A375 (cell line): ENCODE measurements around the gene NUP188. TPM values are rescaled to one million over a fixed set of nuclear protein-coding genes. Genes with fewer than 3 reads are reported as not detected.

ENCODE experiments used
- total RNA-seq: library from RNA; depleted of rRNA; stranded (reverse); fragments of >200 nt; shearing (Covaris generic); gene quantifications from 2 replicates; pipeline ENCODE4 v1.2.3, GENCODE V29; 2014; rRNA removed

NUP188 gene, protein sequence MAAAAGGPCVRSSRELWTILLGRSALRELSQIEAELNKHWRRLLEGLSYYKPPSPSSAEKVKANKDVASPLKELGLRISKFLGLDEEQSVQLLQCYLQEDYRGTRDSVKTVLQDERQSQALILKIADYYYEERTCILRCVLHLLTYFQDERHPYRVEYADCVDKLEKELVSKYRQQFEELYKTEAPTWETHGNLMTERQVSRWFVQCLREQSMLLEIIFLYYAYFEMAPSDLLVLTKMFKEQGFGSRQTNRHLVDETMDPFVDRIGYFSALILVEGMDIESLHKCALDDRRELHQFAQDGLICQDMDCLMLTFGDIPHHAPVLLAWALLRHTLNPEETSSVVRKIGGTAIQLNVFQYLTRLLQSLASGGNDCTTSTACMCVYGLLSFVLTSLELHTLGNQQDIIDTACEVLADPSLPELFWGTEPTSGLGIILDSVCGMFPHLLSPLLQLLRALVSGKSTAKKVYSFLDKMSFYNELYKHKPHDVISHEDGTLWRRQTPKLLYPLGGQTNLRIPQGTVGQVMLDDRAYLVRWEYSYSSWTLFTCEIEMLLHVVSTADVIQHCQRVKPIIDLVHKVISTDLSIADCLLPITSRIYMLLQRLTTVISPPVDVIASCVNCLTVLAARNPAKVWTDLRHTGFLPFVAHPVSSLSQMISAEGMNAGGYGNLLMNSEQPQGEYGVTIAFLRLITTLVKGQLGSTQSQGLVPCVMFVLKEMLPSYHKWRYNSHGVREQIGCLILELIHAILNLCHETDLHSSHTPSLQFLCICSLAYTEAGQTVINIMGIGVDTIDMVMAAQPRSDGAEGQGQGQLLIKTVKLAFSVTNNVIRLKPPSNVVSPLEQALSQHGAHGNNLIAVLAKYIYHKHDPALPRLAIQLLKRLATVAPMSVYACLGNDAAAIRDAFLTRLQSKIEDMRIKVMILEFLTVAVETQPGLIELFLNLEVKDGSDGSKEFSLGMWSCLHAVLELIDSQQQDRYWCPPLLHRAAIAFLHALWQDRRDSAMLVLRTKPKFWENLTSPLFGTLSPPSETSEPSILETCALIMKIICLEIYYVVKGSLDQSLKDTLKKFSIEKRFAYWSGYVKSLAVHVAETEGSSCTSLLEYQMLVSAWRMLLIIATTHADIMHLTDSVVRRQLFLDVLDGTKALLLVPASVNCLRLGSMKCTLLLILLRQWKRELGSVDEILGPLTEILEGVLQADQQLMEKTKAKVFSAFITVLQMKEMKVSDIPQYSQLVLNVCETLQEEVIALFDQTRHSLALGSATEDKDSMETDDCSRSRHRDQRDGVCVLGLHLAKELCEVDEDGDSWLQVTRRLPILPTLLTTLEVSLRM (N-terminal part only)
- 56.5 and 64.3 TPM in 2 replicates for total RNA-seq

DNA sequence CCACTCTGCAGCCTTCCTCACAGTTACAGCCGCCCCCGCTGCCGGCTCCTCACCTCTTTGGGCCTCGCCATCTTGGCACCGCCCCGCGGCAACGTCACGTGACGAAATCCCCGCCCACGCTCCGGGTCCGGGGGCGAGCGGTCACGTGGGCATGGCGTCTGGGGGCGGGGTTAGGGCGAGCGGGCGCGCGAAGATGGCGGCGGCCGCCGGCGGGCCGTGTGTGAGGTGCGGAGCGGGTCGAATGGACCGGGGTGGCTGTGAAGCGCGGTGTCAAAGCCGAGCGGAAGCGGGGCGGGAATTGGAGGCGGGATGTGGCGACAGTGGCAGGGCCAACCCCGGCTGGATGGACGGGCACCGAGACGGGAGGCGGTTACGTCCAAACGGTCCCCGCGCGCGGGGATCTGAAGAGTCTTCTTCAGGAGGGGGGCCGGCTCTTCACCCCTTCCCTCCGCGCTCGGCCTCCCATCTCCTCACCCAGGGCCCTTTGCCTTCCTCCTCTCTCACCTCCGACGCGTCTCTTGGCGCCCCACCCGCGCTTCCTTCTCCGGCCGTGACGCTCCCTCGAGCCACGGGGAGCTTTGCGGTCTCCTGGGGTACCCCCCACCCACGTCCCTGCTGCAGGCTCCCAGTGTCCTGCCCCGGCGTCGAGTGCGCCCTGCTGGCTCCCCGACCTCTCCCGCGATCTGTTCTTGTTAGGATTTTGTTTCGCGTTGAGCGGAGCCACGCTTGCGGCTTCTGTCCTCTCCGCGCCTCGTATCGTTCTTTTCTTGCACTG lies at the start of gene NUP188, which contains the start of gene DOLK:
NUP188 (plus strand) TSS at position 173 of the 775 bp plus-strand sequence; CDS start at position 194, 21 bp downstream.
DOLK (minus strand) TSS at position 77 of the 775 bp plus-strand sequence. CDS start 300 bp downstream, outside the sequence.

DNA sequence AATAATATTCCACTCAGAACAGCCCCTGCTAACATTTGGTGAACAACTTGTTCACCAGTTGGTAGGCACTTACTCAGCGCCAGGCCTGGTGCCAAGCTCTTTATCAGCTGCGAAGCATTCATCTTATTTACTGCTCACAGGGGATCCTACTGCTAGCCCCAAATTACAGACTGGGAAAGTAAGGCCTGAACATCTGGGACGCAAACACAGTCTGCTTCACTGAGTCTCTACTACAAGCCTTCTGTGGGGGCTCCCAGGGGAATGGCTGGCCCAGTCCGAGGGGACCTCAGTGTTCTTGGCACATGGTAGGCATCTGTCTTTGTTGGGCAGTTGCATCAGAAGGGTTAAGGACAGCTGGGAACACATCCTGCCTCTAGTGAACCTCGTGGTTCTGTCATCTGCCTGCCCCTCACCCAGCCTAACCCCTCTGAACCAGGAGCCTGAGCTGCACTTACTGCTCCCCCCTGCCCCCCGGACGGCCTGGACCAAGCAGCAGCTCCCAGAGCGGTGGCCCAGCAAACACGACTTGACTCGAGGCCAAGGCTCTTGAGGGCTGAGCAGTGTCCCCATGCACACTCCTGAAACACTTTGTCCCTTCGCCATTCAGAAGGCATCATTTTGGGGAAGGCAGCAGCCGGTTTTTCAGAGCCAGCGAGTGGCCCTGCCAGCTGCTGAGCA lies 27.0 kb upstream of the NUP188 start, which contains the start of gene PHYHD1:
PHYHD1 (plus strand) TSS at position 602 of the 678 bp plus-strand sequence. CDS start 1,342 bp downstream, outside the sequence.

DNA sequence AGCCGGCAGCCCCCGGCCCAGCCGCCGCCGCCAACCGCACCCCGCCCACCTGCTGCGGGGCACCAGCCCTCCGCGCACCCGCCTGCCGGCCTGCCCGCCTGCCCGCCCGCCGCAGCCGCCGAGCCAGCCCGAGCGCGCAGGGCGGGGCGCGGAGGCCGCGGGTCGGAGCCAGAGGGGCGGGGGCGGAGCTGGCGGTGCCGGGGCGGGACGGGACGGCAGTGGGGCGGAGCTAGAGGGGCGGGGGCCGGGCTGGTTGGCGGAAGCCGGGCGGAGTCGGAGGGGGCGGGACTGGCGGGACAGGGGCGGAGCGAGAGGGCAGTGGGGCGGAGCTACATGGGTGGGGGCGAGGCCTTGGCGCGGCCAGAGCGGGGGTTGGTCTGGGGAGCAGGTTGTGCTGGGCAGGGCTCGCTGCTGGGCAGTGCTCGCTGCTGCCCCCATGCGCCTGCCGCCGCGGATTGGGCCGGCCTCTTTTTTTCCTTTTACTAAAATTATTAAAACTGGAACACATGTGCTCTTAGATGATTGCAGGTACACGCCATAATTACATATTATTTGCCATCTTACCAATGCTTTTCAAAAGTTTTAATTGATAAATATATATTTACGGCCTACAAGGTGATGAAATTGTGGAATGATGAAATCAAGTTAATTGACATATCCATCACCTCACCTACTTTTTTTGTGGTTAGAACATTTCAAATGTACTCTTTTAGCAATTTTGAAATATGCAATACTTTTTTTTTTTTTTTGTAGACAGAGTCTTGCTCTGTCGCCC lies 80.9 kb downstream of the NUP188 start, which contains the start of gene SH3GLB2:
SH3GLB2 (minus strand) TSS at position 140 of the 775 bp plus-strand sequence. CDS start 177 bp downstream, outside the sequence.

DNA sequence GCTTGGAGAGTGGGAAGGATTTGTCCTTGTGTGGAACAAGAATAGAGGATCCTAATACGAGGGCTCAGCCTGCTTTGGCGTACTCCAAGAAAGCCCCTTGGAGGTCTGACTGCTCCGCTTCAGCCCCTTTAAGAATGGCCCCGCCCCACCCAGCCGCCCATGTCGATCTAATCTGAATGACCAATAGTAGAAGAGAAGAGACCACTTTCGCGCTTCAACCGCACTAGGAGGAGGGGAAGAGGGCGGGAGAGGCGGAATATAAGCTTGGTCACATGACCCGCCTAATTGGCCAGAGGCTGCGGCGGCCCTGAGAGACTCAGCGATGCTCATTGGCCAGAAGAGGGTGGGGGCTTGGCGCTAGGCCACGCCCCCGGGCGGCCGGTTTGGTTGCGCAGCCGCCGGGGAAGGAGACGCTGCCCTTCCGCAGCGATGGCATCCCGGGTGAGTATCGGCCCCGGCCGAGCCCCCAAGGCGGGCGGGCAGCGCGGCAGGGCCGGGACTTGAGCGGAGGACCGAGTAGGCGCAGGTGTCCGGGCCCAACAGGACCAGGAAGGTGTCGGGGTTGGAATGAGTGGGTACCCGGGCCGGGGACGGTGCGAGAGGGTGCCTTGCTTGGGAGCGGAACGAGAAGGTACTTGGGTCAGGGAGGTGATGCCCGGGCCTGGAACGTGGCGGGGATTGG lies 88.9 kb downstream of the NUP188 start, which contains the start of gene MIGA2:
MIGA2 (plus strand) TSS at position 386 of the 682 bp plus-strand sequence. CDS start 3,969 bp downstream, outside the sequence.

Other genes starting within 250 kb of the NUP188 start
- 12.7 and 14.0 TPM in 2 replicates for gene PKN3, start 245.2 kb upstream of the NUP188 start, total RNA-seq
- 54.5 and 62.5 TPM in 2 replicates for gene ZDHHC12, start 223.6 kb upstream of the NUP188 start, total RNA-seq
- gene ZER1, start 175.8 kb upstream of the NUP188 start, total RNA-seq: 16.3 and 20.9 TPM in 2 replicates
- gene TBC1D13, start 160.4 kb upstream of the NUP188 start, total RNA-seq: 11.1 and 12.6 TPM in 2 replicates
- gene ENDOG, start 129.2 kb upstream of the NUP188 start, total RNA-seq: 28.2 and 29.4 TPM in 2 replicates
- gene SPOUT1, start 117.9 kb upstream of the NUP188 start, total RNA-seq: 35.0 and 54.4 TPM in 2 replicates
- 11.1 and 13.8 TPM in 2 replicates for gene KYAT1, start 65.7 kb upstream of the NUP188 start, total RNA-seq
- 38.5 and 42.1 TPM in 2 replicates for gene LRRC8A, start 65.6 kb upstream of the NUP188 start, total RNA-seq
- not detected in 2 replicates for gene PHYHD1, start 26.7 kb upstream of the NUP188 start, total RNA-seq
- gene DOLK, start 96 bp upstream of the NUP188 start, total RNA-seq: 15.7 and 19.6 TPM in 2 replicates
- gene SH3GLB2, start 80.6 kb downstream of the NUP188 start, total RNA-seq: 53.9 and 63.8 TPM in 2 replicates
- gene MIGA2, start 88.9 kb downstream of the NUP188 start, total RNA-seq: 23.6 and 30.1 TPM in 2 replicates
- 20.6 and 28.8 TPM in 2 replicates for gene DOLPP1, start 133.4 kb downstream of the NUP188 start, total RNA-seq
- 21.2 and 31.1 TPM in 2 replicates for gene CRAT, start 163.1 kb downstream of the NUP188 start, total RNA-seq
- gene PTPA, start 163.7 kb downstream of the NUP188 start, total RNA-seq: 151 and 163 TPM in 2 replicates
- gene IER5L, start 230.6 kb downstream of the NUP188 start, total RNA-seq: 45.8 and 60.8 TPM in 2 replicates